IPS-18a (cell line): ENCODE results near the gene GABRR2.

Experiments
- H3K27ac ChIP-seq: one replicate; pipeline ENCODE4 v1.5.1; 2013; ENCODE audit warnings: low read length
- H3K27me3 ChIP-seq: one replicate; pipeline ENCODE4 v1.6.1; 2013; ENCODE audit warnings: mild to moderate bottlenecking, low read length; ENCODE audit not compliant: control insufficient read depth, insufficient read depth
- H3K36me3 ChIP-seq: one replicate; pipeline ENCODE4 v1.6.1; 2013; ENCODE audit warnings: low read depth, low read length; ENCODE audit not compliant: control insufficient read depth
- H3K4me1 ChIP-seq: one replicate; pipeline ENCODE4 v1.6.1; 2013; ENCODE audit warnings: low read depth, low read length; ENCODE audit not compliant: control insufficient read depth
- H3K4me3 ChIP-seq: one replicate; pipeline ENCODE4 v1.5.1; 2013; ENCODE audit warnings: low read length
- H3K9ac ChIP-seq: one replicate; pipeline ENCODE4 v1.6.1; 2013; ENCODE audit warnings: mild to moderate bottlenecking, low read length, moderate library complexity
- H3K9me3 ChIP-seq: one replicate; pipeline ENCODE4 v1.6.1; 2013; ENCODE audit warnings: low read depth, low read length; ENCODE audit not compliant: control insufficient read depth

The GABRR2 gene

DNA sequence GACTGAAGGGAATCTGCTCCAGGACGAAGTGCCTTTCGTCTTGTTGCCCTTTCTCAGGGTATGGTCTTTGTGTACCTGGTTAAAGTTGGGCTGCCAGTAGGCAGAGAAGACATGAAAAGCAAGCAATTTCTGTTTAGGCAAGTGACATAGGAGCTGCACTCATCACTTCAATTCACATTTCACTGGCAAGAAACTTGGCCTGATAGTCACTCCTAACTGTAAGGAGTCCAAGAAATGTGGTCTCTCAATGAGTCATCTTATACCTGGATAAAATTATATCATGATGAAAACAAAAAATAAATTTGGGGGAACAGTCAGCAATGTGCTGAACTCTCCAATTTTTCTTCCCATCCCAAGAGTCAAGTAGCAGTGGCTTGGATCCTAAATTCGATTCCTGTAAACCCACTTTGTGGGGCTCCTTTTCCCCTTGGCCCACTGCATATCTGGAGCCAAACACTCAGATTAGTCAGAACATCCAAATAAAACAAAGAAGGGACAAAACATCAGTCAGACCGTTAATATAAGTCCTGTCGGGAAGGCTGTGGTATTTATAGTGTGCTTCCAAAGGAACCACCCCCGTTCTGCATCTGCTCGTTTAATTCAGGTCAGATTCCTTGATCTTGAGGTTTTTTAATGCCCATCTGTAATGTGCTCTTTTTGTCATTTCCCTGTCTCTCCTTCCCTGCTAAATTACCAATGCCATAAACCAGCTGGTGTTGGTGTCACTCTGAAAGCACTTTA, 93.0 kb downstream of the GABRR2 start:
- H3K36me3 ChIP-seq = no peaks in the 10 kb centered on the region
- H3K27me3 ChIP-seq = no peaks in the 10 kb centered on the region
- H3K9me3 ChIP-seq = no peaks in the 10 kb centered on the region
- H3K4me3 ChIP-seq = no peak overlapping the region
- H3K4me1 ChIP-seq = no peaks in the 10 kb centered on the region
- H3K27ac ChIP-seq = no peak overlapping the region
- H3K9ac ChIP-seq = no peak overlapping the region

DNA sequence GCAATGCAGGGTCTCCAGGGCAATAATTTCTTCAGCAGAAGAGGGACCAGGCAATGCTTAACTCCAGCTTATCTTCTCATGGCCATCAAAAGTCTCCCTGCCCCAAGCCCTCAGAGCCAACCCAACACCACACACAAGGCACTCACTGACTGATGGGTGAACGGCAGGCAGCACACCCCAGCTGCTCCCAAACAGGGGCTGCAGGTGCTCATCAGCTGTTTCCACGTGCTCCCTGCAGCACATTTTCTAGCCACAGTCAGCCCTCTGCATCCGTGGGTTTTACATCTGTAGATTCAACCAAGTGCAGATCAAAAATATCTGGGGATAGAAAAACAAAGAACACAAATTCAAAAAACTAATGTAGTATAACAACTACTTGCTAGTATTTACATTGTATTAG, 94.0 kb downstream of the GABRR2 start:
- no peak overlapping the region for H3K9ac ChIP-seq
- no peaks in the 10 kb centered on the region for H3K9me3 ChIP-seq
- no peak overlapping the region for H3K4me3 ChIP-seq
- no peaks in the 10 kb centered on the region for H3K4me1 ChIP-seq
- no peaks in the 10 kb centered on the region for H3K27me3 ChIP-seq
- no peaks in the 10 kb centered on the region for H3K36me3 ChIP-seq
- H3K27ac ChIP-seq = no peak overlapping the region

GRCh38 chr6:89217299-89217910, 97.7 kb downstream of the GABRR2 start, which contains the start of gene GABRR1:
Gene GABRR1, minus strand, starts transcription at chr6:89217358. Its CDS starts 36 bp downstream, at chr6:89217322.
- no peaks in the 10 kb centered on the region for H3K36me3 ChIP-seq
- H3K4me3 ChIP-seq = no peak within 1 kb of the TSS
- no peak within 1 kb of the TSS for H3K9ac ChIP-seq
- peaks cover 6% of the 10 kb centered on the region for H3K4me1 ChIP-seq
- H3K27me3 ChIP-seq = no peaks in the 10 kb centered on the region
- H3K9me3 ChIP-seq = no peaks in the 10 kb centered on the region
- H3K27ac ChIP-seq = no peak within 1 kb of the TSS

- H3K36me3 ChIP-seq = no peaks in the 10 kb centered on the region
- no peaks in the 10 kb centered on the region for H3K9me3 ChIP-seq
- H3K9ac ChIP-seq = no peak overlapping the region
- no peak overlapping the region for H3K27ac ChIP-seq
- peaks cover 9% of the 10 kb centered on the region for H3K4me1 ChIP-seq
- H3K27me3 ChIP-seq = no peaks in the 10 kb centered on the region
- no peak overlapping the region for H3K4me3 ChIP-seq
Measured at GRCh38 chr6:89216411-89216810, 98.7 kb downstream of the GABRR2 start.

DNA sequence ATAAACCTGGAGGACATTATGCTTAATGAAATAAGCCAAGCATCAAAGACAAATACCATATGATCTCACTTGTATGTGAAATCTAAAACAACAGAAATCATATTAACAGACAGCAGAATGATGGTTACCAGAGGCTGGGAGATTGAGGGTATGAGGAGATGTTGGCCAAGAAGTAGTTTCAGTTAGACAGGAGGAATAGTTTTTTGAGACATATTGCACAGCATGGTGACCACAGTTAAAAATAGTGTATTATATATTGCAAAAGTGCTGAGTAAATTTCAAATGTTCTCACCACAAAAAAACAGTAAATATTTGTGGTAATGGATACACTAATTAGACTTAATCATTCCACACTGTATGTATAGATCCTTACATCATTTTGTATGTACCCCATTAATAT, 99.7 kb downstream of the GABRR2 start:
- H3K27me3 ChIP-seq = no peaks in the 10 kb centered on the region
- H3K9me3 ChIP-seq = no peaks in the 10 kb centered on the region
- peaks cover 9% of the 10 kb centered on the region for H3K4me1 ChIP-seq
- no peak overlapping the region for H3K9ac ChIP-seq
- H3K36me3 ChIP-seq = no peaks in the 10 kb centered on the region
- no peak overlapping the region for H3K4me3 ChIP-seq
- no peak overlapping the region for H3K27ac ChIP-seq

GRCh38 chr6:89214197-89214596, 100.9 kb downstream of the GABRR2 start:
- peaks cover 9% of the 10 kb centered on the region for H3K4me1 ChIP-seq
- no peaks in the 10 kb centered on the region for H3K27me3 ChIP-seq
- no peak overlapping the region for H3K27ac ChIP-seq
- no peaks in the 10 kb centered on the region for H3K9me3 ChIP-seq
- H3K36me3 ChIP-seq = no peaks in the 10 kb centered on the region
- no peak overlapping the region for H3K9ac ChIP-seq
- H3K4me3 ChIP-seq = no peak overlapping the region

DNA sequence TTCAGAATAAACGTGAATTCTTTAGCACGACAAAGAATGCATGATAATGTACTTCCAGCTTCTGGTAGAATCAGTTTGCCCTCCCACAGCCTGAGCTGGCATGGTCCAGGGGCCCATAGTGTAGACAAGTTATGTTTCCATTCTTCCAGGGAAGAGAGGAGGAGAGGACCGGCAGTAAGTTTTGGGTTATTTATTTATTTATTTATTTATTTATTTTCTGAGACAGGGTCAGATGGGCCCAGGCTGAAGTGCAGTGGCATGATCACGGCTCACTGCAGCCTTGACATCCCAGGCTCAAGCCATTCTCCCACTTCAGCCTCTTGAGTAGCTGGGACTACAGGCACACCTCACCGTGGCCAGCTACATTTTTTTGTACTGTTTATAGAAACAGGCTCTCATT, 102.6 kb downstream of the GABRR2 start:
- no peak overlapping the region for H3K4me3 ChIP-seq
- H3K27me3 ChIP-seq = no peaks in the 10 kb centered on the region
- no peak overlapping the region for H3K27ac ChIP-seq
- H3K36me3 ChIP-seq = no peaks in the 10 kb centered on the region
- no peak overlapping the region for H3K9ac ChIP-seq
- H3K9me3 ChIP-seq = no peaks in the 10 kb centered on the region
- peaks cover 9% of the 10 kb centered on the region for H3K4me1 ChIP-seq

- Histone ChIP-seq H3K4me3 (no peak overlapping the region), H3K27ac (no peak overlapping the region), H3K9me3 (no peaks in the 10 kb centered on the region), H3K4me1 (peaks cover 13% of the 10 kb centered on the region), H3K27me3 (no peaks in the 10 kb centered on the region), H3K36me3 (no peaks in the 10 kb centered on the region), H3K9ac (no peak overlapping the region)
Measured at GRCh38 chr6:89209457-89209856, 105.6 kb downstream of the GABRR2 start.

GRCh38 chr6:89208551-89208950, 106.5 kb downstream of the GABRR2 start:
- Histone ChIP-seq H3K27ac (no peak overlapping the region), H3K4me3 (no peak overlapping the region), H3K9me3 (no peaks in the 10 kb centered on the region), H3K4me1 (peaks cover 12% of the 10 kb centered on the region), H3K9ac (no peak overlapping the region), H3K27me3 (no peaks in the 10 kb centered on the region), H3K36me3 (no peaks in the 10 kb centered on the region)
